GM06990 (cell line): ENCODE data around the gene KNCN.

Experiments used
- DNase-seq: peaks from one replicate; pipeline ENCODE4 v3.0.0-alpha.2; 2011; ENCODE audit not compliant: insufficient read length; ENCODE audit errors: extremely low read depth
- H3K27me3 ChIP-seq: replicated peaks from 2 replicates; pipeline ENCODE4 v1.6.0; 2011; ENCODE audit warnings: low read length; ENCODE audit not compliant: control insufficient read depth, insufficient read depth
- H3K36me3 ChIP-seq: 2 replicates; pipeline ENCODE4 v1.5.1; 2011; ENCODE audit warnings: low read length; ENCODE audit not compliant: control insufficient read depth, insufficient read depth
- H3K4me3 ChIP-seq: replicated peaks from 2 replicates; pipeline ENCODE4 v1.5.1; 2011; ENCODE audit warnings: low read depth, mild to moderate bottlenecking, control low read depth, low read length
- CTCF ChIP-seq: IDR thresholded peaks from 2 replicates; pipeline ENCODE4 v1.5.1; 2011; ENCODE audit warnings: low read length, control low read depth, mild to moderate bottlenecking, inconsistent platforms; ENCODE audit not compliant: insufficient read depth, poor library complexity, severe bottlenecking

Gene KNCN

GRCh38 chr1:46594063-46594462, 42.6 kb upstream of the KNCN start:
- DNase-seq, result no peak
- TF ChIP-seq CTCF, result no peak
- H3K4me3 ChIP-seq, result no peak overlapping the region
- peaks cover 15% of the 10 kb centered on the region for H3K36me3 ChIP-seq
- H3K27me3 ChIP-seq, result no peaks in the 10 kb centered on the region

GRCh38 chr1:46592823-46593222, 41.4 kb upstream of the KNCN start:
- Histone ChIP-seq H3K4me3 (no peak overlapping the region), H3K36me3 (peaks cover 15% of the 10 kb centered on the region), H3K27me3 (no peaks in the 10 kb centered on the region)
- no peak for DNase-seq
- TF ChIP-seq CTCF, result no peak

GRCh38 chr1:46589529-46589928, 38.1 kb upstream of the KNCN start:
- no peak for DNase-seq
- Histone ChIP-seq H3K36me3 (peaks cover 18% of the 10 kb centered on the region), H3K27me3 (no peaks in the 10 kb centered on the region)

GRCh38 chr1:46587069-46587468, 35.6 kb upstream of the KNCN start:
- TF ChIP-seq CTCF, result no peak
- no peak for DNase-seq
- Histone ChIP-seq H3K4me3 (no peak overlapping the region), H3K27me3 (no peaks in the 10 kb centered on the region), H3K36me3 (peaks cover 16% of the 10 kb centered on the region)

More at GRCh38 chr1:46589529-46589928, 38.1 kb upstream of the KNCN start:
- TF ChIP-seq CTCF, result no peak
- no peak overlapping the region for H3K4me3 ChIP-seq

GRCh38 chr1:46585312-46585938, 34.0 kb upstream of the KNCN start:
- TF ChIP-seq CTCF, result no peak
- no peaks in the 10 kb centered on the region for H3K27me3 ChIP-seq
- no peak for DNase-seq
- peaks cover 10% of the 10 kb centered on the region for H3K36me3 ChIP-seq
- H3K4me3 ChIP-seq, result no peak overlapping the region

- H3K27me3 ChIP-seq, result no peaks in the 10 kb centered on the region
- TF ChIP-seq CTCF, result no peak
- peaks cover 17% of the 10 kb centered on the region for H3K36me3 ChIP-seq
- DNase-seq, result no peak
- H3K4me3 ChIP-seq, result no peak overlapping the region
Measured at GRCh38 chr1:46583494-46583893, 32.0 kb upstream of the KNCN start.
